Measurements from ENCODE around the gene AKAP1.

AKAP1 gene

GRCh38 chr17:57068222-57068658 lies 16.8 kb upstream of the AKAP1 start:
- TF ChIP-seq CTCF (conservative IDR thresholded peaks at IDR 0.05): no peak
- no peak for TF ChIP-seq ZFX (IDR thresholded peaks at IDR 0.05)
- H3K27ac ChIP-seq: no peak overlapping the region

GRCh38 chr17:57068707-57069106 lies 16.3 kb upstream of the AKAP1 start:
- no peak overlapping the region for H3K27ac ChIP-seq
- TF ChIP-seq CTCF (conservative IDR thresholded peaks at IDR 0.05) (no peak), ZFX (IDR thresholded peaks at IDR 0.05) (no peak)

GRCh38 chr17:57071991-57072944 lies 12.8 kb upstream of the AKAP1 start:
- H3K27ac ChIP-seq: no peak overlapping the region
- TF ChIP-seq ZFX (IDR thresholded peaks at IDR 0.05) (no peak), CTCF (conservative IDR thresholded peaks at IDR 0.05) (no peak)

GRCh38 chr17:57073626-57074025 lies 11.4 kb upstream of the AKAP1 start:
- TF ChIP-seq CTCF (conservative IDR thresholded peaks at IDR 0.05) (no peak), ZFX (IDR thresholded peaks at IDR 0.05) (no peak)
- H3K27ac ChIP-seq: no peak overlapping the region

- no peak for TF ChIP-seq CTCF (conservative IDR thresholded peaks at IDR 0.05)
- no peak for TF ChIP-seq ZFX (IDR thresholded peaks at IDR 0.05)
Observed at GRCh38 chr17:57075193-57075592, 9.9 kb upstream of the AKAP1 start.

GRCh38 chr17:57075785-57076184 lies 9.3 kb upstream of the AKAP1 start:
- TF ChIP-seq ZFX (IDR thresholded peaks at IDR 0.05) (no peak), CTCF (conservative IDR thresholded peaks at IDR 0.05) (no peak)
- no peak overlapping the region for H3K27ac ChIP-seq

More at GRCh38 chr17:57075193-57075592, 9.9 kb upstream of the AKAP1 start:
- H3K27ac ChIP-seq: peak overlapping the region; percentile 68; the same call in 1 of the 2 replicates

GRCh38 chr17:57077000-57077399 lies 8.0 kb upstream of the AKAP1 start:
- peak overlapping the region; percentile 78 for H3K27ac ChIP-seq
- TF ChIP-seq ZFX (IDR thresholded peaks at IDR 0.05): no peak
- no peak for TF ChIP-seq CTCF (conservative IDR thresholded peaks at IDR 0.05)
